Measurements from ENCODE around the gene SQSTM1. TPM values are rescaled to one million over a fixed set of nuclear protein-coding genes. Genes with fewer than 3 reads are reported as not detected.

The SQSTM1 gene
- total and polyA plus RNA-seq, 12 donors = 258 to 2,312 (median 660) TPM

DNA sequence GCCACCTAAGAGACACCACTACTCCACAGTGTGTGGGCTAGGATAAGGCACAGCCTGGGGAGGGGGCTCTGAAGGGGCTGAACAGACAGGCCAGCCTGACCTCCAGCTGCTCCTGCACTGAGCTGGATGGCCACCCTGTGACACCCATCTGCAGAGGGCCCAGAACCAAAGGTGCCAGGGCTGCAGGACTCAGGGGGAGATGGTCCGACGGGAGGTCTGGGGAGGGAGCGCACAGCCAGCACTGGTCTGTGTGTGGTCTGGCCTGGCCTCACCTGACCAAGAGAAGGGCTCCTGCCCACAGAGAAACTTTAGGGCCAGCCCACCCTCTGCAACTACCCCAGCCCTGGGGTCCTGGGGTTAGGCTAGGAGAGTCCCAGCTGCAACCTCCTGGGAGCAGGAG lies 26.1 kb upstream of the SQSTM1 start:
- peaks cover 10 to 42% of the 10 kb centered on the region in 2 donors for H3K4me1 ChIP-seq (replicated peaks in 1 of 2)
- WGBS, 4 donors = 89 to 100% (median 92%) methylated on average over 2 to 3 of the region's 3 CpGs
- DNase-seq = peak in 2 of 7 donors; percentile 13 to 21
- H3K9me3 ChIP-seq (replicated peaks in 1 of 3) = no peaks in the 10 kb centered on the region
- H3K27me3 ChIP-seq = no peaks in the 10 kb centered on the region
- H3K36me3 ChIP-seq (replicated peaks in 1 of 2) = peaks cover 0 to 25% of the 10 kb centered on the region in 2 donors
- H3K4me3 ChIP-seq = peak overlapping the region in 1 of 4 donors; percentile 64
- H3K27ac ChIP-seq = peak overlapping the region in 3 of 5 donors; percentile 85 to 88 (median 86)
- no peak for TF ChIP-seq POLR2A (IDR thresholded peaks at IDR 0.05)
- TF ChIP-seq, protein P1, sequence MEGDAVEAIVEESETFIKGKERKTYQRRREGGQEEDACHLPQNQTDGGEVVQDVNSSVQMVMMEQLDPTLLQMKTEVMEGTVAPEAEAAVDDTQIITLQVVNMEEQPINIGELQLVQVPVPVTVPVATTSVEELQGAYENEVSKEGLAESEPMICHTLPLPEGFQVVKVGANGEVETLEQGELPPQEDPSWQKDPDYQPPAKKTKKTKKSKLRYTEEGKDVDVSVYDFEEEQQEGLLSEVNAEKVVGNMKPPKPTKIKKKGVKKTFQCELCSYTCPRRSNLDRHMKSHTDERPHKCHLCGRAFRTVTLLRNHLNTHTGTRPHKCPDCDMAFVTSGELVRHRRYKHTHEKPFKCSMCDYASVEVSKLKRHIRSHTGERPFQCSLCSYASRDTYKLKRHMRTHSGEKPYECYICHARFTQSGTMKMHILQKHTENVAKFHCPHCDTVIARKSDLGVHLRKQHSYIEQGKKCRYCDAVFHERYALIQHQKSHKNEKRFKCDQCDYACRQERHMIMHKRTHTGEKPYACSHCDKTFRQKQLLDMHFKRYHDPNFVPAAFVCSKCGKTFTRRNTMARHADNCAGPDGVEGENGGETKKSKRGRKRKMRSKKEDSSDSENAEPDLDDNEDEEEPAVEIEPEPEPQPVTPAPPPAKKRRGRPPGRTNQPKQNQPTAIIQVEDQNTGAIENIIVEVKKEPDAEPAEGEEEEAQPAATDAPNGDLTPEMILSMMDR (IDR thresholded peaks at IDR 0.05) = no peak
- intact Hi-C loops (cut with DNase I) = no loop called here

DNA sequence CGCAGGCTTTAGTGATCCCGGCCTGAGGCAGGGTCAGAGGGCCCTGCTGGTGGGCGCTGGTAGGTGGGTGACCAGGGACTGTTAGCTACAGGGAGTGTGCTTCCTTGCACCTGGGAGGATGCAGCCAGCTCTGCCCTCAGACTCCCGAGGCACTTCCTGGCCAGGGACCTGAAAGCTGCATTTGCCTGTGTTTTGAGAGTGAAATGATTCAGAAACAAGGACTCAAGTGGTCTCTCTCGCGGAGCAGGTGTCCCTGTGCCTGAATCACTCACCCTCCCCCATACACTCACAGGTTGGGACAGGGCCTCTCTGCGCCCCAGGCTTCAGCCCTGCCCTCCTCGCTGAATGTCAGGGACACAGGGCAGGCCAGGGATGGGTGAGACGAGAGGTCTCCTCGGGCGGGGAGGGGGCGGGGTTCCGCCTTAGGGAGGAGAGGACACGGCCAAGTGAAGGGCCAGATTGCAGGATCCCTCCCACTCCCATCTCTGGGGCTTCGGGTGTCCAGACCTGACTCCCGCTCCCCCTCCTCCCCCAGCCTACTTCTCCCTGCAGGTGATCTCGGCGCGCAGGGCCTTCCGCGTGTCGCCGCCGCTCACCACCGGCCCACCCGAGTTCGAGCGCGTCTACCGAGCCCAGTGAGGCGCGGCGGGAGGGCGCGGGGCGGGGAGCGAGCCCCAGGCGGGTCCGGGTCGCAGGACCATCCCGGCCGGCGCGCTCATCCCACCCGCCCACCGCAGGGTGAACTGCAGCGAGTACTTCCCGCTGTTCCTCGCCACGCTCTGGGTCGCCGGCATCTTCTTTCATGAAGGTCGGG lies 25.4 kb upstream of the SQSTM1 start:
- Histone ChIP-seq H3K27me3 (no peaks in the 10 kb centered on the region), H3K36me3 (replicated peaks in 1 of 2) (peaks cover 0 to 32% of the 10 kb centered on the region in 2 donors), H3K4me3 (peak overlapping the region in 2 of 4 donors; percentile 59 to 64), H3K27ac (peak overlapping the region; percentile 26 to 88 (median 85)), H3K9me3 (replicated peaks in 1 of 3) (no peaks in the 10 kb centered on the region), H3K4me1 (replicated peaks in 1 of 2) (peaks cover 10 to 42% of the 10 kb centered on the region in 2 donors)
- 0 to 7% (median 4%) methylated on average over 8 to 53 of the region's 53 CpGs; no CpG with 5 or more reads in 1 of the 4 donors for WGBS, 4 donors
- no peak for TF ChIP-seq POLR2A (IDR thresholded peaks at IDR 0.05)
- TF ChIP-seq, protein P1 (IDR thresholded peaks at IDR 0.05) = peak in 1 of 6 experiments; percentile 11
- peak in 6 of 7 donors; percentile 59 to 87 (median 66) for DNase-seq
- intact Hi-C loops (cut with DNase I) = loop anchor here in 1 of 2 donors (5.0 kb wide), 1 partner anchor 33 kb away; no protein-coding TSS in a partner anchor

DNA sequence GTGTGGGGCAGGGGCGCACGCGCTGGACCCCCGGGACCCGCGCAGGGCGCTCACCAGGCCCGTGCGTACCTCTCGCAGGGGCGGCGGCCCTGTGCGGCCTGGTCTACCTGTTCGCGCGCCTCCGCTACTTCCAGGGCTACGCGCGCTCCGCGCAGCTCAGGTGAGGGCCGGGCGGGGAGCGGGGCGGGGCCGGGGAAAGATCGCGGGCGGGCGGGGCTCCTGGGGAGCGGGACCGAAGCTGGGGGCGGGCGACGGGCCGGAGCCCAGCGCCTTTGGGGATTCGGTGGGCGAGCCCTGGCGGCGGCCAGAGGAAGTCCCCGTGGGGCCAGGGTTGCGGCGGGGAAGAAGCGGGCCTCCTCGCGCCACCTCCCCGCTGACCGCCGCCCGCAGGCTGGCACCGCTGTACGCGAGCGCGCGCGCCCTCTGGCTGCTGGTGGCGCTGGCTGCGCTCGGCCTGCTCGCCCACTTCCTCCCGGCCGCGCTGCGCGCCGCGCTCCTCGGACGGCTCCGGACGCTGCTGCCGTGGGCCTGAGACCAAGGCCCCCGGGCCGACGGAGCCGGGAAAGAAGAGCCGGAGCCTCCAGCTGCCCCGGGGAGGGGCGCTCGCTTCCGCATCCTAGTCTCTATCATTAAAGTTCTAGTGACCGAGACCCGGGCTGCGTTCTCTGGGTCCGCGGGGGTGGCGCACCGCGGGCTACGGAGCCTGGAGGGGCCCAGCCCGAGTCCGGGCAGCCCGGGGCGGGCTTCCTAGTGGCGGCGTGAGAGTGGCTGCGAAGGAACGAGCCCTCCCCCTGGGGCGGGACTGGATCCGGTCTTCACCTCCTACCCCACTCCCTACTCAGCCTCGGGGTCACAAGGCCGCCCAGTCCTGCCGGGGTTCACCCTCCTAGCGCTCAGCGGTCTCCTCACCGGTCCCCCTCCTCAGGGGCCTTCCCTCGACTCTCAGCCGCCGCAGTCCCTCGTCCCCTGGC lies 24.6 kb upstream of the SQSTM1 start:
- Histone ChIP-seq H3K27me3 (no peaks in the 10 kb centered on the region), H3K9me3 (replicated peaks in 1 of 3) (no peaks in the 10 kb centered on the region), H3K4me3 (peak overlapping the region in 2 of 4 donors; percentile 59 to 64), H3K36me3 (replicated peaks in 1 of 2) (peaks cover 0 to 40% of the 10 kb centered on the region in 2 donors), H3K4me1 (replicated peaks in 1 of 2) (peaks cover 10 to 42% of the 10 kb centered on the region in 2 donors), H3K27ac (peak overlapping the region; percentile 63 to 88 (median 85))
- TF ChIP-seq POLR2A (IDR thresholded peaks at IDR 0.05) = peak; percentile 48 to 53
- TF ChIP-seq, protein P1 (IDR thresholded peaks at IDR 0.05) = peak; percentile 19 to 96 (median 64)
- WGBS, 4 donors = 2 to 8% (median 3%) methylated on average over 10 to 113 of the region's 113 CpGs
- intact Hi-C loops (cut with DNase I) = loop anchor here in 1 of 2 donors (5.0 kb wide), 1 partner anchor 34 kb away; no protein-coding TSS in a partner anchor
- peak; percentile 78 to 87 (median 84) for DNase-seq

Measured in adrenal gland (tissue), 12 donors.